Neural cell (in vitro differentiated cells): ENCODE data around the gene STX5. TPM values are rescaled to one million over a fixed set of nuclear protein-coding genes. Genes with fewer than 3 reads are reported as not detected.
A peak's percentile ranks its signal among the peaks of the same experiment; 100 is the strongest.

Experiments
- H2AFZ ChIP-seq: fragments of 200-600, 300-800 bp; sonication (generic), shearing (Covaris generic); 2 replicates; pipeline ENCODE4 v1.6.0; 2014; ENCODE audit warnings: low read depth, mild to moderate bottlenecking, antibody characterized with exemption, low read length, moderate library complexity
- H3F3A ChIP-seq: fragments of 200-600 bp; shearing (Covaris generic); 2 replicates; pipeline ENCODE4 v1.6.1; 2016; ENCODE audit warnings: mild to moderate bottlenecking, moderate library complexity, mixed read lengths, antibody characterized with exemption, low read length; ENCODE audit not compliant: insufficient read depth, poor library complexity, severe bottlenecking
- H3K27ac ChIP-seq: fragments of 200-600, 300-800 bp; sonication (generic), shearing (Covaris generic); 2 replicates; pipeline ENCODE4 v1.5.1; 2014; ENCODE audit warnings: mild to moderate bottlenecking, low read length, moderate library complexity
- H3K27me3 ChIP-seq: fragments of 300-800, 200-600 bp; sonication (generic), shearing (Covaris generic); 2 replicates; pipeline ENCODE4 v1.6.0; 2014; ENCODE audit warnings: mild to moderate bottlenecking, low read depth, low read length, moderate library complexity; ENCODE audit not compliant: insufficient read depth
- H3K36me3 ChIP-seq: fragments of 300-800, 200-600 bp; sonication (generic), shearing (Covaris generic); 2 replicates; pipeline ENCODE4 v1.5.1; 2014; ENCODE audit warnings: mild to moderate bottlenecking, antibody characterized with exemption, low read length, moderate library complexity; ENCODE audit not compliant: insufficient read depth
- H3K4me2 ChIP-seq: fragments of 300-800, 200-600 bp; sonication (generic), shearing (Covaris generic); 2 replicates; pipeline ENCODE4 v1.6.0; 2014; ENCODE audit warnings: mild to moderate bottlenecking, low read length
- H3K4me3 ChIP-seq: fragments of 300-800, 200-600 bp; sonication (generic), shearing (Covaris generic); 2 replicates; pipeline ENCODE4 v1.5.1; 2014; ENCODE audit warnings: mild to moderate bottlenecking, low read length, moderate library complexity
- H3K79me2 ChIP-seq: fragments of 200-600 bp; shearing (Covaris generic); replicated peaks from 2 replicates; pipeline ENCODE4 v1.6.0; 2014; ENCODE audit warnings: mild to moderate bottlenecking, low read length, moderate library complexity; ENCODE audit not compliant: insufficient read depth
- H3K9ac ChIP-seq: fragments of 300-800, 200-600 bp; sonication (generic), shearing (Covaris generic); 2 replicates; pipeline ENCODE4 v1.6.1; 2016; ENCODE audit warnings: mild to moderate bottlenecking, low read length, mixed read lengths
- H3K9me2 ChIP-seq: fragments of 200-600 bp; shearing (Covaris generic); 2 replicates; pipeline ENCODE4 v1.6.1; 2016; ENCODE audit warnings: mild to moderate bottlenecking, low read length, mixed read lengths; ENCODE audit not compliant: insufficient read depth
- H3K9me3 ChIP-seq: fragments of 200-600, 300-800 bp; sonication (generic), shearing (Covaris generic); 2 replicates; pipeline ENCODE4 v1.6.1; 2016; ENCODE audit warnings: mild to moderate bottlenecking, mixed run types, low read length, moderate library complexity, mixed read lengths
- H4K20me1 ChIP-seq: fragments of 200-600 bp; shearing (Covaris generic); 2 replicates; pipeline ENCODE4 v1.6.1; 2016; ENCODE audit warnings: mild to moderate bottlenecking, mixed run types; ENCODE audit not compliant: insufficient read depth
- EP300 ChIP-seq: fragments of 450-650 bp; conservative IDR thresholded peaks from 2 replicates; pipeline ENCODE4 v1.6.1; 2014; ENCODE audit warnings: antibody characterized with exemption, mild to moderate bottlenecking, moderate library complexity; ENCODE audit not compliant: poor library complexity, severe bottlenecking
- EZH2 ChIP-seq: fragments of 200-600, 300-800 bp; shearing (Covaris generic), sonication (generic); IDR thresholded peaks from 2 replicates; pipeline ENCODE4 v1.6.1; 2014; ENCODE audit warnings: antibody characterized with exemption, low read length, borderline replicate concordance, mild to moderate bottlenecking; ENCODE audit not compliant: insufficient read depth, poor library complexity, severe bottlenecking
- MXI1 ChIP-seq: fragments of 450-650 bp; conservative IDR thresholded peaks from 2 replicates; pipeline ENCODE4 v1.6.1; 2014; ENCODE audit warnings: antibody characterized with exemption, mild to moderate bottlenecking; ENCODE audit not compliant: poor library complexity, severe bottlenecking
- POLR2AphosphoS5 ChIP-seq: IDR thresholded peaks from 2 replicates; pipeline ENCODE4 v1.6.1; 2012
- RAD21 ChIP-seq: fragments of 450-650 bp; conservative IDR thresholded peaks from 2 replicates; pipeline ENCODE4 v1.6.1; 2014; ENCODE audit warnings: antibody characterized with exemption, mild to moderate bottlenecking, moderate library complexity
- REST ChIP-seq: IDR thresholded peaks from 2 replicates; pipeline ENCODE4 v1.6.1; 2012; ENCODE audit warnings: borderline replicate concordance
- SMC3 ChIP-seq: fragments of 450-650 bp; conservative IDR thresholded peaks from 2 replicates; pipeline ENCODE4 v1.6.1; 2014; ENCODE audit warnings: antibody characterized with exemption, mild to moderate bottlenecking, moderate library complexity; ENCODE audit not compliant: poor library complexity
- TAF1 ChIP-seq: IDR thresholded peaks from 2 replicates; pipeline ENCODE4 v1.6.1; 2012; ENCODE audit warnings: low read depth
- polyA plus RNA-seq: library from polyadenylated mRNA; depleted of rRNA; stranded (reverse); fragments of >200 nt; gene quantifications from 2 replicates; pipeline ENCODE4 v1.2.3, GENCODE V29; 2014
- TF ChIP-seq, protein P1 (sequence below): fragments of 450-650 bp; IDR thresholded peaks from 2 replicates; pipeline ENCODE4 v1.5.1; 2014; ENCODE audit warnings: antibody characterized with exemption, mild to moderate bottlenecking, moderate library complexity; ENCODE audit not compliant: poor library complexity, severe bottlenecking

The STX5 gene
- polyA plus RNA-seq, 1 donor from 2014 or later = 28.5 TPM

DNA sequence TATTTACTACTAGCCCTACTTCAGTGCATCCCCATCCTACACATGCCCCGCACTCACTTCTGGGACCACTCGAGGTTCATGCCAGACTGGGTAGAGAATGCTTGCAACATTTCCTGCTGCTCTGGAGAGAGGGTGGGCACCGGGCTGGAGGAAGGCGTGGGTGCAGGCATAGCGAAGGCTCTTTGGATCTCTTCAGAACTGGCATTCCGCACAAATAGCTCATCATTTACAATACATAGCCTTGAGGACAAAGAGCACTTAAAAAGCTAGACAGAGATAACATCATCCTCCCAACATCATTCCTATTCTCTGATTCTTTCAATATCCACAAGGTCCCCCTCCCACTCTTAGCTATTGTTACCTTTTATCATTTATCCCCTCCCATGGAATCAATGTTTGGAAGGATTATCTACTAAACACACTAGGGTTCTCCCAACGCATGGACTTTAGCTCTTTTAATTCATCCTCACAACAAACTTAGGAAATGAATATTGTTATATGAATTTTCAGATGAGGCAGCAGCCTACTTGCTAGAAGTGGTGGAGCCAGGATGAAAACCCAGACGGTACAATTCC is 37.6 kb downstream of the STX5 start:
- H3K4me3 ChIP-seq = no peak overlapping the region
- H3K4me2 ChIP-seq = no peak overlapping the region
- no peaks in the 10 kb centered on the region for H3K9me3 ChIP-seq
- H3K9ac ChIP-seq = no peak overlapping the region
- H2AFZ ChIP-seq = no peak overlapping the region
- no peaks in the 10 kb centered on the region for H3K9me2 ChIP-seq
- TF ChIP-seq EP300 = no peak
- no peak for TF ChIP-seq EZH2
- no peaks in the 10 kb centered on the region for H3K27me3 ChIP-seq
- no peaks in the 10 kb centered on the region for H3K36me3 ChIP-seq
- peaks cover 3% of the 10 kb centered on the region for H3F3A ChIP-seq
- no peaks in the 10 kb centered on the region for H4K20me1 ChIP-seq
- H3K27ac ChIP-seq = no peak overlapping the region
- H3K79me2 ChIP-seq = peaks cover 5% of the 10 kb centered on the region

- peaks cover 3% of the 10 kb centered on the region for H3F3A ChIP-seq
- TF ChIP-seq POLR2AphosphoS5 (no peak), EZH2 (no peak), REST (no peak), SMC3 (no peak), TAF1 (no peak), RAD21 (no peak), MXI1 (no peak), EP300 (no peak)
- TF ChIP-seq, protein P1, sequence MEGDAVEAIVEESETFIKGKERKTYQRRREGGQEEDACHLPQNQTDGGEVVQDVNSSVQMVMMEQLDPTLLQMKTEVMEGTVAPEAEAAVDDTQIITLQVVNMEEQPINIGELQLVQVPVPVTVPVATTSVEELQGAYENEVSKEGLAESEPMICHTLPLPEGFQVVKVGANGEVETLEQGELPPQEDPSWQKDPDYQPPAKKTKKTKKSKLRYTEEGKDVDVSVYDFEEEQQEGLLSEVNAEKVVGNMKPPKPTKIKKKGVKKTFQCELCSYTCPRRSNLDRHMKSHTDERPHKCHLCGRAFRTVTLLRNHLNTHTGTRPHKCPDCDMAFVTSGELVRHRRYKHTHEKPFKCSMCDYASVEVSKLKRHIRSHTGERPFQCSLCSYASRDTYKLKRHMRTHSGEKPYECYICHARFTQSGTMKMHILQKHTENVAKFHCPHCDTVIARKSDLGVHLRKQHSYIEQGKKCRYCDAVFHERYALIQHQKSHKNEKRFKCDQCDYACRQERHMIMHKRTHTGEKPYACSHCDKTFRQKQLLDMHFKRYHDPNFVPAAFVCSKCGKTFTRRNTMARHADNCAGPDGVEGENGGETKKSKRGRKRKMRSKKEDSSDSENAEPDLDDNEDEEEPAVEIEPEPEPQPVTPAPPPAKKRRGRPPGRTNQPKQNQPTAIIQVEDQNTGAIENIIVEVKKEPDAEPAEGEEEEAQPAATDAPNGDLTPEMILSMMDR = no peak
- peak overlapping the region; percentile 75 for H3K9ac ChIP-seq
- H3K4me3 ChIP-seq = peak overlapping the region; percentile 93
- no peaks in the 10 kb centered on the region for H3K36me3 ChIP-seq
- no peaks in the 10 kb centered on the region for H4K20me1 ChIP-seq
- H3K79me2 ChIP-seq = peaks cover 10% of the 10 kb centered on the region
- no peaks in the 10 kb centered on the region for H3K27me3 ChIP-seq
- no peaks in the 10 kb centered on the region for H3K9me3 ChIP-seq
- no peak overlapping the region for H2AFZ ChIP-seq
- no peaks in the 10 kb centered on the region for H3K9me2 ChIP-seq
- peak overlapping the region; percentile 59 for H3K4me2 ChIP-seq
- H3K27ac ChIP-seq = no peak overlapping the region
Measured at GRCh38 chr11:62792202-62792575, 39.7 kb downstream of the STX5 start.
